GM12873 (cell line): Measurements from ENCODE around the gene FBXW2.

Experiments
- TF ChIP-seq, protein P1 (sequence below): IDR thresholded peaks from 2 replicates; pipeline ENCODE4 v1.5.1; 2012; ENCODE audit warnings: low read depth, mild to moderate bottlenecking, moderate library complexity, low read length, control low read depth; ENCODE audit not compliant: insufficient read depth; ENCODE audit errors: missing control alignments

FBXW2 gene

DNA sequence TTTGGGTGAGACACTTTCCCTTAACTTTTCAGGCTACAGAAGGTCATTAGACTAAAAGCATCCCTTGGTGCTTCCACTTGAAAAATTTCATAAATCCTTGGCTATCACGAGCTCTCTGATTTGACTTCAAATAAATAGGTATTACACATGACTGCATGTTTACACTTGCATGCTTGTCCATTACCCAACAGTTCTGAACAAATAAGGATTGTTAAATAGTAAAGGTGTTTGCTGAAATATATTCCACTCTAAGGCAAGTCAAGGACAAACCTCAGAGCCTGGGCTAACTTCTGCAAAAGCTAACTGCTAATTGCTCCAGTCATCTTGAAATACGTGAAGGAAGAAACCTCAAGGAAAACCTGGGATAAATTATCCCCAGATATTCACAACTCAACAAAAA is 14.5 kb downstream of the FBXW2 start:
- TF ChIP-seq, protein P1, sequence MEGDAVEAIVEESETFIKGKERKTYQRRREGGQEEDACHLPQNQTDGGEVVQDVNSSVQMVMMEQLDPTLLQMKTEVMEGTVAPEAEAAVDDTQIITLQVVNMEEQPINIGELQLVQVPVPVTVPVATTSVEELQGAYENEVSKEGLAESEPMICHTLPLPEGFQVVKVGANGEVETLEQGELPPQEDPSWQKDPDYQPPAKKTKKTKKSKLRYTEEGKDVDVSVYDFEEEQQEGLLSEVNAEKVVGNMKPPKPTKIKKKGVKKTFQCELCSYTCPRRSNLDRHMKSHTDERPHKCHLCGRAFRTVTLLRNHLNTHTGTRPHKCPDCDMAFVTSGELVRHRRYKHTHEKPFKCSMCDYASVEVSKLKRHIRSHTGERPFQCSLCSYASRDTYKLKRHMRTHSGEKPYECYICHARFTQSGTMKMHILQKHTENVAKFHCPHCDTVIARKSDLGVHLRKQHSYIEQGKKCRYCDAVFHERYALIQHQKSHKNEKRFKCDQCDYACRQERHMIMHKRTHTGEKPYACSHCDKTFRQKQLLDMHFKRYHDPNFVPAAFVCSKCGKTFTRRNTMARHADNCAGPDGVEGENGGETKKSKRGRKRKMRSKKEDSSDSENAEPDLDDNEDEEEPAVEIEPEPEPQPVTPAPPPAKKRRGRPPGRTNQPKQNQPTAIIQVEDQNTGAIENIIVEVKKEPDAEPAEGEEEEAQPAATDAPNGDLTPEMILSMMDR, result no peak

DNA sequence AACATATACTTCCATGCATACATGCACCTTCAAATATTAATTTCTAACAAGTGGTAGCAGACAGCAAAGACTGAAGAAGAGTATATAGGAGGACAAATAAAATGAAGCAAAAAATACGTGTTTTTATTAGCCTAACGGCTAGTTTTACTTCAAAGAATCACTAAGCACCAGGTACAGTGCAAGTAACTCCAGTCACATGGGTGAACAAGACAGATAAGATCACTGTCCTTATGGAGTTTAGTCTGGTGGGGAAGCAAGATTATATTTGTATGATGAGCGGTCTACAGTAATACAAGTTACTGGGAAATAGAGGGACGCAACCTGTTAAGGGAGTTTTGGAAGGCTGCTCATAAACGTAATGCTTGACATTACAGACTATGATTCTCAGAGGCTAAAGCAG is 16.0 kb downstream of the FBXW2 start:
- TF ChIP-seq, protein P1, result no peak

DNA sequence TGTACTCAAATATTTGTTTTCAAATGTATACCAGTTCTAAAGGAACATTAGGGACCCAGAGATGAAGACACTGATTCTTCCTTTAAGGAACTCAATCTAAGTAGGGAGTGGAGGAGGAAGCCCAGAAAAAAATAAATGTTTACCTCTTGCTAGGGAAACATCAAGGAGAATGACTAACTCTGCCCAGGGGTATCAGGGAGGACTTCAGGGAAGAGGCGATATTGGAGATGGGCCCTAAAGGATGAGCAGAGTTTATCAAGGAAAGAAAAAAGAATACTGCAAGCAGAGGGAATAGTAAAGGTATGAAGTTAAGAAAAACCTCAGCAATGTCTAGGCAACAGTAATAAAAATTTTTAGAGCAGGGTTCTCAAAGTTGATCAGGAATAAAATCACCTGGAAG is 16.4 kb downstream of the FBXW2 start:
- TF ChIP-seq, protein P1, result no peak

DNA sequence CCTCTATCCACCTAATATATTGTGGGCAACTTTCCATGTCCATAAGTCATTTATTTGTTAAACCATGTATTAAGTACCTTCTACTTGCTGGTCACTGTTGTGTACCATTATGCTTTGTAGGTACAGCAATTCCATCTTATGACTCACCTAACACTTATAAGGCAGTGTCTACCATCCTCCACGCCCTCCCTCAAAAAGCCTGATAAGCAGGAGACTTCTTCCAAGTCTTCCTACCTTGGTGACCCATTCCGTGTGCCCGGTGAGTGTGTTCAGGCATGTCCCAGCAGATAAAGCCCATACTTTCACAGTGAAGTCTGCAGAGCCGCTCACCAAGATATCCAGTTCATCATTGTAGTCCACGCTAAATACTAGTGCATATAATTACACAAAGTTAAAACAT is 17.4 kb downstream of the FBXW2 start:
- TF ChIP-seq, protein P1, result no peak

DNA sequence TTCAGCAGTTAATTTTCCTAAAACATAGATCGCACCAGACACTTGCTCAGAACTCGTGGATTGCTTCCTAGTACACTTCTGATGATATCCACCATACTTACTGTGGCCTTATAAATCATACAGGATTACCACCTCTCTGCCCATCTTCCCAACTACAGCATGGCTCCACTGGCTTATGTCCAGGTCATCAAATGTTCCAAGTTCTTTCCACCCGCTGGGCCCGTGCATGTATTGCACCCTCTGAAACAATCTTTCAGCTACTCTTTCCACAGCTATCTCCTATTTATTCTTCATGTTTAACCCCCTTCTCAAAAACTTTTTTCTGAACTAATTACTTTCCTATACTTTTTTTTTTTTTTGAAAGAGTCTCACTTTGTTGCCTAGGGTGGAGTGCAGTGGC is 18.5 kb downstream of the FBXW2 start:
- TF ChIP-seq, protein P1, result no peak

DNA sequence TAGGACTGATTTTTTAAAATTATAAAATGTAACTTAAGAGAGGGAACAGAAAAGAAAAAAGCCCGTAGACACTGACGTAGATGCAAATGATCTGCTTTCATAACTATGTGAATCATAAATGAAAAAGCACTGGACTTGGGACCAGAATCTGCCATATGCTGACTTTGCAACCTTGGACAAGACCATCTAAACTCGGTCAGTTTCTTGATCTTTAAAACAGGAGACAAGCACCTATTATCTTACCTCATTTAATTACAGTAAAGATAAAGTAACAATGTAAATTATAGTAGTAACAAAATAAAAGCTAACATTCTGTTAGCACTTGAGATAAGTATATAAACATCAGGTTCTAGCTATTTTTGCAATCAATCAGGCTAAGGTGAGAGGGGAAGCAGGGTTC is 20.0 kb downstream of the FBXW2 start:
- TF ChIP-seq, protein P1, result no peak

DNA sequence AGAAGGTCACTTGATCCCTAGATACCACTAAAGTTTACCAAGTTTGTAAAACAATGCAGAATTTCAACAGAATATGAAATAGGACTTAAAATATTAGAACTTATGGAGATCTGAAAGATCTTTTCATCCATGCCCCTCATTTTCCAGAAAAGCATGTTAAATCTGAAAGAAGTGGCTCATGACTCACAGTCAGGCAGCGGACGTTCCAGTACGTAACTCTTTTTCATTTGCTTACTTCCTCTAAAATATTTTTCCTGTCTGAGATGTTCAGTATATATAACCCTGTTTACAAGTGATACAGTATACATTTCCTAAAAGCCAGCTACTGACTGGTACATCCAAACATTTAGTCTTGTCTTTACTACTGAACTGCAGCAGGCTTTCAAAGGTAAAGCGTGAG is 22.3 kb downstream of the FBXW2 start:
- TF ChIP-seq, protein P1, result no peak
